Brain microvascular endothelial cell (primary cell): Measurements from ENCODE around the gene PRDM16.

Experiments used
- DNase-seq: peaks from one replicate; pipeline ENCODE4 v3.0.0-alpha.2; 2020
- H3K27ac ChIP-seq: fragments of 250-450 bp; sonication (Bioruptor Pico); 2 replicates; pipeline ENCODE4 v1.5.1; 2020; ENCODE audit warnings: mild to moderate bottlenecking, moderate library complexity
- H3K27me3 ChIP-seq: fragments of 250-450 bp; sonication (Bioruptor Pico); replicated peaks from 2 replicates; pipeline ENCODE4 v1.5.1; 2020; ENCODE audit warnings: mild to moderate bottlenecking
- H3K36me3 ChIP-seq: fragments of 250-450 bp; sonication (Bioruptor Pico); replicated peaks from 2 replicates; pipeline ENCODE4 v1.5.1; 2020; ENCODE audit warnings: mild to moderate bottlenecking
- H3K4me3 ChIP-seq: 2 replicates; pipeline ENCODE4 v1.5.1; 2011; ENCODE audit warnings: low read depth, mild to moderate bottlenecking, control low read depth, low read length, moderate library complexity
- in situ Hi-C: cut with HindIII; loops from 2 replicates; pipeline ENCODE4 v1.10.0; 2017; ENCODE audit warnings: low sequenced_read_pairs, low pct_ligation_motif_present
- TF ChIP-seq, protein P1 (sequence below): IDR thresholded peaks from 2 replicates; pipeline ENCODE4 v1.5.1; 2011; ENCODE audit warnings: low read depth, mild to moderate bottlenecking, moderate library complexity, low read length, control low read depth, inconsistent platforms; ENCODE audit errors: missing control alignments

The PRDM16 gene

DNA sequence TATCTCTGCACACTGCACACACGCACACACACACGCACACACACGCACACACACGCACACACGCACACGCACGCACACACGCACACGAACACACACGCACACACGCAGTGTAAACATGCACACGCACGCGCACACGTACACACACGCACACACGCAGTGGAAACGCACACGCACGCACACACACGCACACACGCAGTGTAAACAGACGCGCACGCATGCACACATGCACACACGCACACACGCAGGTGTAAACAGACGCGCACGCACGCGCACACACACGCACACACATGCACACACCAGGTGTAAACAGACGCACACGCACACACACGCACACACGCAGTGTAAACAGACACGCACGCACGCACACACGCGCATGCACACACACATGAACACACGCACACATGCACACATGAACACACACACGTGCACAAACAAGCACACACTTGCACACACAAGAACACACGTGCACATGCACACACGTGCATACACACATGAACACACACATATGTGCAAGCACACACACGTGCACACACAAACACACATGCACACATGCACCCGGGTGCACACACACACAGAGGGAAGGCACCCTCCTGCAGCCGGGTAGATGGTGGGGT, 45.2 kb downstream of the PRDM16 start:
- DNase-seq = no peak
- H3K27ac ChIP-seq = no peak overlapping the region
- H3K36me3 ChIP-seq = no peaks in the 10 kb centered on the region
- TF ChIP-seq, protein P1, sequence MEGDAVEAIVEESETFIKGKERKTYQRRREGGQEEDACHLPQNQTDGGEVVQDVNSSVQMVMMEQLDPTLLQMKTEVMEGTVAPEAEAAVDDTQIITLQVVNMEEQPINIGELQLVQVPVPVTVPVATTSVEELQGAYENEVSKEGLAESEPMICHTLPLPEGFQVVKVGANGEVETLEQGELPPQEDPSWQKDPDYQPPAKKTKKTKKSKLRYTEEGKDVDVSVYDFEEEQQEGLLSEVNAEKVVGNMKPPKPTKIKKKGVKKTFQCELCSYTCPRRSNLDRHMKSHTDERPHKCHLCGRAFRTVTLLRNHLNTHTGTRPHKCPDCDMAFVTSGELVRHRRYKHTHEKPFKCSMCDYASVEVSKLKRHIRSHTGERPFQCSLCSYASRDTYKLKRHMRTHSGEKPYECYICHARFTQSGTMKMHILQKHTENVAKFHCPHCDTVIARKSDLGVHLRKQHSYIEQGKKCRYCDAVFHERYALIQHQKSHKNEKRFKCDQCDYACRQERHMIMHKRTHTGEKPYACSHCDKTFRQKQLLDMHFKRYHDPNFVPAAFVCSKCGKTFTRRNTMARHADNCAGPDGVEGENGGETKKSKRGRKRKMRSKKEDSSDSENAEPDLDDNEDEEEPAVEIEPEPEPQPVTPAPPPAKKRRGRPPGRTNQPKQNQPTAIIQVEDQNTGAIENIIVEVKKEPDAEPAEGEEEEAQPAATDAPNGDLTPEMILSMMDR = no peak
- no peaks in the 10 kb centered on the region for H3K27me3 ChIP-seq
- in situ Hi-C loops = no loop called here
- H3K4me3 ChIP-seq = no peak overlapping the region

DNA sequence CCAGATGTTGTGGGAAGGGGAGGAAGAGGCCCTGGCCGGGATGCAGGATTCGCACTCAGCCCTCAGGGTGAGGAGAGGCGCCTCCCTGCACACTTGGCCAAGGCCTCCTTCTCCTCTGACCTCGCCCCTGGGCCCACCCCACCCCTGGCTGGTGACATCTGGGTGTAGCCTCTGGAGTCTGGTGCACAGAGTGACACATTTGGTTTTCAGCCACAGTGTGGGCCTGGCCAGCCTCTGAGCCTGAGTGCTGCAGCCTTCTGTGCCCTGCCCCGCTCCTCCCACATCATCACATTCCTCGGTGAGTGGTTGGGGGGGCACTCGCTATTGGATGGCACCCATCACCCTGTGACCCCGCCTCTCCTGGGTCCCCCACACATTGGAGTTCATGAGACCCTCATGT, 45.8 kb downstream of the PRDM16 start:
- Histone ChIP-seq H3K27ac (no peak overlapping the region), H3K4me3 (no peak overlapping the region), H3K27me3 (no peaks in the 10 kb centered on the region), H3K36me3 (no peaks in the 10 kb centered on the region)
- in situ Hi-C loops = no loop called here
- no peak for DNase-seq
- TF ChIP-seq, protein P1 = no peak

DNA sequence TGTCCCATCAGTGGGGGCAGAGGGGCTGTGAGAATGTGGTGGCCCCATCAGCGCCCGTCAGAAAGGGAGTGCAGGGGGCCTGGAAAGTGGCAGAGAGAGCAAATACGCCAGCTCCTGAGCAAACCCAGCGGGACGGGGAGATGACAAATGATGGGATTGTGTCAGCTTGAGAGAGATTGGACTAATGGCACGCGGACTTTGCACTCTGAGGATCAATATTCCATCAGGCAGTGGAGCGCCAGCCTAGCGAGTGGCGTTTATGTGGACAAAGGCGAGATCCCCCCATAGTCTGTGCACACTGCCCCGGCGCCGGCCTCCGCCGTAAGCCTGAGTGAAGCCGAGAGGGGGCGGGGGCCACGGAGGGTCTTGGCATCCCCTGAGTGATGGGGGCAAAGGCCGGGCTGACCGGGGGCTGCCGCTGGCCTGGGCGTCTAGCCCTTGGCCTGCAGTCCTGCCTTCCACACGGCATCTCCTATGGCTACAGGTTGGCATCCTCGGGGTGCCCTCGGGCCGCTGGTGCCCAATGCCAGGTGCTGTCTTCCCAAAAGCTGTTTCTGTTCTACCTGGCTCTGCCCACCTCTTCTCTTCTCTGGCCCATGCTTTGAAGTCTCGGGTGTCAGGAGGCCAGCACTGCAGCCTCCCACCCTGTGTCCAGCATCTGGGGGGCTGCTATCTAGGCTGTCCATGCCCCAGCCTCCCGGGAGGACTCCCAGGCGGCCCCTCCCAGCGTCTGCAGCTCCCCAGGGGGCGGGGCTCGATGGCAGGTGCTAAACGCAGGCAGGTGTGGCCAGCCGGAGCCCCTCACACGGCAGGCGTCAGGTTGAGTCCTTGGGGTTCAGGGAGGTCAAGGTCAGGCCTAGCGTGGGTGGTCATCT, 46.5 kb downstream of the PRDM16 start:
- no peak overlapping the region for H3K4me3 ChIP-seq
- in situ Hi-C loops = no loop called here

DNA sequence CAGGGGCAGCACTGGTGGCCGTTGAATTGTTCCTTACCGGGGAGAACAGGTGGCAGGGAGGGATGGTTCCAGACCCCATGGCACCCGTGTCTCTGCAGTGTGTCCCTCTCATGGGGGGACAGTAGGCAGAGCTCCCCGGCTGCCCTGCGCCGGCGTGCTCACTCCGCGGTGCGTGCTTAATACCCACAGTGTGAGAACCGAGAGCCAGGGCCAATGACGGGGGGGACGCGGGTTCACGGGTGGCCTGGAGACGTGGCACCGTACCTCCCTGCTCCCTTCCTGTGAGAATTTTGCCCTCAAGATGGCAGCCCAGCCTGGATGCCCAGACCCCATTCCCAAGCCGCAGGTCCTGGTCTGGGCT, 47.1 kb downstream of the PRDM16 start:
- Histone ChIP-seq H3K27ac (no peak overlapping the region), H3K36me3 (no peaks in the 10 kb centered on the region), H3K27me3 (no peaks in the 10 kb centered on the region), H3K4me3 (no peak overlapping the region)
- in situ Hi-C loops = no loop called here
- DNase-seq = no peak
- TF ChIP-seq, protein P1 = no peak

More for the DNA sequence above, 46.5 kb downstream of the PRDM16 start:
- Histone ChIP-seq H3K27ac (no peak overlapping the region), H3K36me3 (no peaks in the 10 kb centered on the region), H3K27me3 (no peaks in the 10 kb centered on the region)
- DNase-seq = no peak
- TF ChIP-seq, protein P1 = no peak

DNA sequence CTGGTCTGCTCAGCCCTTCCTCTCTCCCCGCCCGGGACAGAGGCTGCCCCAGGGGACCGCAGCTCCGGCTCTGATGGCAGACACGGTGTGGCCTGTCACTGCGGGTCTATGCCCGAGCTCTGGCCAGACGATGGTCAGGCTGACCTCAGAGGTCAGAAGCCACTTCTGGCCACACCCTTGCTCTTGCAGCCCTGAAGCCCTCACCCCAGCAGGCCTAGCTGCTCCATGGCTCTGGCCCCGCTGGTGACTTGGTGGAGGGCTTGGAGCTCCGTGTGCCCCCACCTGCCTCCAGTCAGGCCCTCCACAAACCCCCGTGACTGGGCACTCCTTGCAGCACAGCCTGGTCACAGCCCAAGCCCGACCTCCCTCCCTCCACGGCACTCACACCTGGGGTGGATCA, 47.6 kb downstream of the PRDM16 start:
- no peak overlapping the region for H3K4me3 ChIP-seq
- TF ChIP-seq, protein P1 = no peak
- in situ Hi-C loops = no loop called here
- H3K36me3 ChIP-seq = no peaks in the 10 kb centered on the region
- DNase-seq = no peak
- H3K27ac ChIP-seq = no peak overlapping the region
- no peaks in the 10 kb centered on the region for H3K27me3 ChIP-seq
